Measurements from ENCODE around the gene LRRC56. TPM values are rescaled to one million over a fixed set of nuclear protein-coding genes. Genes with fewer than 3 reads are reported as not detected.
"Not testable (repeated sequence)": the region's sequence is repeated elsewhere in the genome, so short reads cannot be mapped to it uniquely, and the experiment has no call there.

The LRRC56 gene
- polyA plus RNA-seq, 1 experiment: 1.5 TPM

DNA sequence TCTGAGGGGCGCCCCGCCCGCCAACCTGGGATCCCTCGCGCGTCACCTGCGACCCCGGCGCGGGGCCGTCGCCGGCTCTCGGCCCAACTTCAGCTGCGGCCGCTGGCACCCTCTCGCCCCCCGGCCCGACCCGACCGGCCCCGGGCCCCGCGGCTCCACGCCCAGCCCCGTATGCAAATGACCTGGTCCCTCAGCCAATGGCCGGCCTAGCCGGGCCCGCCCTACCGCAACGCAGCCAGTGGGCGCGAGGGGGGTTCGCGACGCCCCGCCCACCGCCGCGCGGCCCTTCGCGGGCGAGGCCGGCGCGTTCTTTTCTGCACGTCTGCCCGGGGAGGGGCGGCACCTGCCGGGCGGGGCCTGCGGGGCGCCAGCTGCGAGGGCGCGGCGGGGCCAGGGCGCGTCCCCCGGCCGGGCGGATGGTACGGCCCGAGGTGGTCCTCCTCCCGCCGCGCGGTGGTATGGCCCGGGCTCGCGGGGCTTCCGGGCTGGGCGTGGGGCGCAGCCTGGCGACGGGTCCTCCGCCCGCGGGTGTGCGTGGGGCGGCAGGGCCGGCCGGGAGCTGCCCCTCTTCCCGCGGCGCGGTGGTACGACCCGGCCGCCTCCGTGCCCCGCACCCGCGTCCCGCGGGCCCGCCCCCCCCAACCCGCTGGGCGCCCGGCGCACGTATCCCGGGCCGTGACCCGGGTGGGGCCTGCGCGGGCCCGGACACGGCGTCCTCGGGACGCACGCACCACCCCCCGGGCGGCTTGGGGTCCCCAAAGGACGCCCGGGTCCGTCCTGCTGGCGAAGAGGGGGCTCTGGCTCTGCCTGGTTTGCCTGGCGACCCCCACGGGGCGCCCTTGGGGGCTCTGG is 31.2 kb downstream of the LRRC56 start:
- TF ChIP-seq, protein P1, sequence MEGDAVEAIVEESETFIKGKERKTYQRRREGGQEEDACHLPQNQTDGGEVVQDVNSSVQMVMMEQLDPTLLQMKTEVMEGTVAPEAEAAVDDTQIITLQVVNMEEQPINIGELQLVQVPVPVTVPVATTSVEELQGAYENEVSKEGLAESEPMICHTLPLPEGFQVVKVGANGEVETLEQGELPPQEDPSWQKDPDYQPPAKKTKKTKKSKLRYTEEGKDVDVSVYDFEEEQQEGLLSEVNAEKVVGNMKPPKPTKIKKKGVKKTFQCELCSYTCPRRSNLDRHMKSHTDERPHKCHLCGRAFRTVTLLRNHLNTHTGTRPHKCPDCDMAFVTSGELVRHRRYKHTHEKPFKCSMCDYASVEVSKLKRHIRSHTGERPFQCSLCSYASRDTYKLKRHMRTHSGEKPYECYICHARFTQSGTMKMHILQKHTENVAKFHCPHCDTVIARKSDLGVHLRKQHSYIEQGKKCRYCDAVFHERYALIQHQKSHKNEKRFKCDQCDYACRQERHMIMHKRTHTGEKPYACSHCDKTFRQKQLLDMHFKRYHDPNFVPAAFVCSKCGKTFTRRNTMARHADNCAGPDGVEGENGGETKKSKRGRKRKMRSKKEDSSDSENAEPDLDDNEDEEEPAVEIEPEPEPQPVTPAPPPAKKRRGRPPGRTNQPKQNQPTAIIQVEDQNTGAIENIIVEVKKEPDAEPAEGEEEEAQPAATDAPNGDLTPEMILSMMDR (IDR thresholded peaks at IDR 0.05; ENCODE audit: insufficient read depth, low read depth, low read length): no peak
- Histone ChIP-seq H3K4me3 (ENCODE audit: low read depth, low read length) (peak overlapping the region; percentile 99), H3K36me3 (ENCODE audit: control insufficient read depth, insufficient read depth, low read length) (peaks cover 15% of the 10 kb centered on the region), H3K27me3 (ENCODE audit: control insufficient read depth, insufficient read depth, low read length) (no peaks in the 10 kb centered on the region)
- DNase-seq (ENCODE audit: low read depth): peak; percentile 65
- CTCF ChIA-PET: interaction anchor here (0.6 to 1.6 kb wide), 4 partner anchors 33 to 251 kb away, joined by 3 to 5 read pairs (median 3); partner anchors contain the start of gene HRAS
- POLR2A ChIA-PET: interaction anchor here (0.6 kb wide), 1 partner anchor 310 kb away, joined by 16 read pairs; no protein-coding TSS in a partner anchor

DNA sequence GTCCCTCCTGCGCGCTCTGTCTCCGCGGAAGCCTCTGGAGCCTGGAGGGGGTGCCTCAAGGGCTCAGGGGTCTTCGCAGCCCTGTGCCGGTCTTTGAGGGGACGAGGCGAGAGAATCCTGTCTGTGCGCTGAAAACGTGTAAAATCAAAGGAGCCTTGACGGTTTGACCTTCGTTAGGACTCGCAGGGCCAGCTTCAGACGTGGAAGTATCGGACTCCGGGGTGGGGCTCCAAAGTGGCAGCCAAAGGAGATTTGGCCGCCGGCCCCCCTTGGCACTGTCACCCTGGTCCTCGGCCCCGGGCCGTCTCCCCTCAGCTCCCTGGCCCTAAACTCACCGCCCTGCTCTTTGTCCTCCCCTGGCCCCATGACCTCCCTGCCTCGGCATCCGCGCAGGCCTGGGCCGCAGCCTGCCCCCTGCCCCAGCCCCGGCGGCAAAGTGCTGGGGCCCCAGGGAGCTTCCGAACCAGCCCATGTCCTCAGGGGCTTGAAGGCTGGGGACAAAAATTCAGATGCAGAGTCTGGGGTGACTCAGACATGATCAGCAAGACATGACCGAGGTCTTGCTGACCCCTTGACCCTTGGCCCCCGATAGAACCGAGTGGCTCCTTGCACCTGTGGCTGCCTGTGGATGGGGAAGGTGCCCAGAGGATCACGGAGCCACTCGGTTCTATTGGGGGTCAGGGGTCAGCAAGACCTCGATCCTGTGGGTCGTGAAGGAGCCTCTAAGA is 32.0 kb downstream of the LRRC56 start:
- TF ChIP-seq, protein P1 (IDR thresholded peaks at IDR 0.05; ENCODE audit: insufficient read depth, low read depth, low read length): no peak
- CTCF ChIA-PET: interaction anchor here (0.6 to 1.6 kb wide), 2 partner anchors 34 to 250 kb away, joined by 3 to 5 read pairs; partner anchors contain the start of gene HRAS
- Histone ChIP-seq H3K4me3 (ENCODE audit: low read depth, low read length) (peak overlapping the region; percentile 79), H3K27me3 (ENCODE audit: control insufficient read depth, insufficient read depth, low read length) (no peaks in the 10 kb centered on the region), H3K36me3 (ENCODE audit: control insufficient read depth, insufficient read depth, low read length) (peaks cover 14% of the 10 kb centered on the region)
- DNase-seq (ENCODE audit: low read depth): no peak
- POLR2A ChIA-PET: interaction anchor here (0.6 kb wide), 1 partner anchor 311 kb away, joined by 16 read pairs; no protein-coding TSS in a partner anchor

DNA sequence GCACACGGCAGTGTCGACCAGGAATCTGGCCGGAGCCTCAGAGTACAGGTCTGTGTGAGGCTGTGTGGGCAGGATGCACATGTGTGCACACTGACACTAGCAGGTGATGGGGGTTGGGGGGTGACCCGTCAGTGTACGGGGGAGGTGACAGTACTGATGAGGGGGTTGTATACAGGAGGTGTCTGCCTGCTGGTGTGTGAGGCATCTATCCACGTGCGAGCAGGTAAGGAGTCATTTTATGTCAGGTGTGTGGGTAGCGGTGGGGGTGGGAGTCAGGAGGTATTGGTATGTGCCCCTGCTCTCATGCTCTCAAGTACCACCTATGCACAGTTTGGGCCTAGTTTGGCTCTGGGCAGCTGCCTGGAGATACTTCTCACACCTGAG is 34.5 kb downstream of the LRRC56 start:
- TF ChIP-seq, protein P1 (IDR thresholded peaks at IDR 0.05; ENCODE audit: insufficient read depth, low read depth, low read length): no peak

DNA sequence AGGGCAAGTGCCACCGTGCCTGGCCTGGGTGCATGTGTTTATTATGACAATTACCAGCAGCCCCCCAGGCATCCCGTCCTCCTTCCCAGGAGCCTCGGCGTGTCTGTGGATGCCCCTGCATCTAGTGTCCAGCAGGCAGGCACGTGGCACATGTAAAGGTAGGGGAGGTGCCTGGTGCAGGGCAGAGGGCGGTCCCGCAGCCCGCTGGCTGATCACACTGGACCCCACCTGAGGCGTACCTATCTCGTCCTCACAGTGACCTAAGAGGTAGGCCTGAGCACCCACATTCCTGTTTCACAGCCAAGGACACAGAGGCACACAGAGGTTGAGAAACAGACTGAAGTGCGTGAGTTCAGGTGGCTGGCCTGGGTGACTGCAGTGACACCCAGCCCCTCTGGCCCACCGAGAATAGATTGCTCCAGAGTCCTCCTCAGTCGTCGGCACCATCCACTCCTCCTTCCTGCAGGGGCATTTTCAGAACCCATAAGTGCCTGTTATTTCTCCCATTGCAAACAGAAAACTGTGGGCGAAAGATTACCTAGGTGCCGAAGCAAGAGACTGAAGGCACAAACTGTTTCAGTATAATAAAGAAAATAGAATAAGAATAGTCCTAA is 35.9 kb downstream of the LRRC56 start:
- Histone ChIP-seq H3K4me3 (ENCODE audit: low read depth, low read length) (no peak overlapping the region), H3K27me3 (ENCODE audit: control insufficient read depth, insufficient read depth, low read length) (no peaks in the 10 kb centered on the region), H3K36me3 (ENCODE audit: control insufficient read depth, insufficient read depth, low read length) (peaks cover 1% of the 10 kb centered on the region; the same call in 1 of the 2 replicates)
- ChIA-PET POLR2A (no interaction called here), CTCF (no interaction called here)
- DNase-seq (ENCODE audit: low read depth): no peak
- TF ChIP-seq, protein P1 (IDR thresholded peaks at IDR 0.05; ENCODE audit: insufficient read depth, low read depth, low read length): no peak

More for the DNA sequence above, 34.5 kb downstream of the LRRC56 start:
- no peak for DNase-seq (ENCODE audit: low read depth)
- H3K4me3 ChIP-seq (ENCODE audit: low read depth, low read length): no peak overlapping the region
- POLR2A ChIA-PET: no interaction called here
- peaks cover 6% of the 10 kb centered on the region for H3K36me3 ChIP-seq (ENCODE audit: control insufficient read depth, insufficient read depth, low read length)
- CTCF ChIA-PET: no interaction called here
- no peaks in the 10 kb centered on the region for H3K27me3 ChIP-seq (ENCODE audit: control insufficient read depth, insufficient read depth, low read length)

DNA sequence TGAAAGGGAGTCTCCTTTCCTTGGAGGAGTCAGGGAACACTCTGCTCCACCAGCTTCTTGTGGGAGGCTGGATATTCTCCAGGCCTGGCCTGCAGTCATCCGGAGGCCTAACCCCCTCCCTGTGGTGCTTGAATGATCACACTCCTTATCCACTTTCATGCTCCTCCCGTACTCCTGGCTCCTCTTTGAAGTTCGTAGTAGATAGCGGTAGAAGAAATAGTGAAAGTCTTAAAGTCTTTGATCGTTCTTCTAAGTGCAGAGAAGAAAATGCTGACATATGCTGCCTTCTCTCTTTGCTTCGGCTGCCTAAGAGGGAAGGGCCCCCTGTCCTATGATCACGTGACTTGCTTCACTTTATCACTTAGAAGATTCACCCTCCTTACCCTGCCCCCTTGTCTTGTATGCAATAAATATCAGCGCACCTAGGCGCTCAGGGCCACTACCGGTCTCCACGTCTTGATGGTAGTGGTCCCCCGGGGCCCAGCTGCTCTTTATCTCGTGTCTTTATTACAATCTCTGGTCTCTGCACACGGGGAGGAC is 36.8 kb downstream of the LRRC56 start:
- POLR2A ChIA-PET; H3K36me3 ChIP-seq (ENCODE audit: control insufficient read depth, insufficient read depth, low read length); H3K27me3 ChIP-seq (ENCODE audit: control insufficient read depth, insufficient read depth, low read length); H3K4me3 ChIP-seq (ENCODE audit: low read depth, low read length); DNase-seq (ENCODE audit: low read depth): not testable (repeated sequence)
- CTCF ChIA-PET: interaction anchor here (1.5 kb wide), 1 partner anchor 133 kb away, joined by 4 read pairs; no protein-coding TSS in a partner anchor

All from BJ (cell line).